B cell (primary cell): Measurements from ENCODE around the gene ZNF518B.

Experiments used
- EZH2 ChIP-seq: IDR thresholded peaks from 2 replicates; pipeline ENCODE4 v1.6.1; 2012; ENCODE audit warnings: borderline replicate concordance, low read depth, mild to moderate bottlenecking, moderate library complexity, low read length; ENCODE audit not compliant: insufficient read depth, poor library complexity, severe bottlenecking
- TF ChIP-seq, protein P1 (sequence below): fragments of 200-600 bp; IDR thresholded peaks from one replicate; pipeline ENCODE4 v1.8.0; 2022; ENCODE audit warnings: antibody characterized with exemption, mild to moderate bottlenecking

DNA sequence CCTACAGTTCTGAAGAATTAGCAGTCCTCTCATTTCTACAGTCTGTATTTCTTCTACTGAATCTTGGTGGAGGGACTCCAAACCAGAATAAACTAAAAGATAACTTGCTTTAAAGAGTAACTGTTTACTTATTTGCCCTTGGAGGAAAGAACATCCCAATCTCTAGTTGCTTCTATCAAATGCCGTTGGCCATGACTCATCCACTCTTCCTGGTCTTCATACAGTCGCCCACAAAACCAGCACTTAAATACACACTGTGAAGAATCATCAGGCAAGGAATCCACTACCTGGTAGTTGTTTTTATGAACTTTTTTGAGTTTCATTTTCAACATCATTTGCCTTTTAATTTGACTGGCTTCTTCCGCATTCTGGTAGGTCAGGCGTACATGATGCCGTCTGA is 14.2 kb downstream of the ZNF518B start:
- TF ChIP-seq, protein P1, sequence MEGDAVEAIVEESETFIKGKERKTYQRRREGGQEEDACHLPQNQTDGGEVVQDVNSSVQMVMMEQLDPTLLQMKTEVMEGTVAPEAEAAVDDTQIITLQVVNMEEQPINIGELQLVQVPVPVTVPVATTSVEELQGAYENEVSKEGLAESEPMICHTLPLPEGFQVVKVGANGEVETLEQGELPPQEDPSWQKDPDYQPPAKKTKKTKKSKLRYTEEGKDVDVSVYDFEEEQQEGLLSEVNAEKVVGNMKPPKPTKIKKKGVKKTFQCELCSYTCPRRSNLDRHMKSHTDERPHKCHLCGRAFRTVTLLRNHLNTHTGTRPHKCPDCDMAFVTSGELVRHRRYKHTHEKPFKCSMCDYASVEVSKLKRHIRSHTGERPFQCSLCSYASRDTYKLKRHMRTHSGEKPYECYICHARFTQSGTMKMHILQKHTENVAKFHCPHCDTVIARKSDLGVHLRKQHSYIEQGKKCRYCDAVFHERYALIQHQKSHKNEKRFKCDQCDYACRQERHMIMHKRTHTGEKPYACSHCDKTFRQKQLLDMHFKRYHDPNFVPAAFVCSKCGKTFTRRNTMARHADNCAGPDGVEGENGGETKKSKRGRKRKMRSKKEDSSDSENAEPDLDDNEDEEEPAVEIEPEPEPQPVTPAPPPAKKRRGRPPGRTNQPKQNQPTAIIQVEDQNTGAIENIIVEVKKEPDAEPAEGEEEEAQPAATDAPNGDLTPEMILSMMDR: no peak
- TF ChIP-seq EZH2: no peak
